Activated CD4-positive, alpha-beta T cell treated with anti-CD3 and anti-CD28 coated beads for 36 hours (primary cell): ENCODE data around the gene REM2. TPM values are rescaled to one million over a fixed set of nuclear protein-coding genes. Genes with fewer than 3 reads are reported as not detected.
A peak's percentile ranks its signal among the peaks of the same experiment; 100 is the strongest.

Experiments
- ATAC-seq: fragments of 200-7000 bp; cut with Tn5 transposase; one replicate; pipeline ENCODE4 v1.10.0; 2021; ENCODE audit warnings: mild to moderate bottlenecking, moderate library complexity
- CTCF ChIA-PET: fragments of 350-600 bp; sonication (Branson Sonifier 250); formaldehyde crosslinking; loops from one replicate; lab custom pipeline; 2021; ENCODE audit warnings: antibody characterized with exemption; lab: Charles Lee
- POLR2A ChIA-PET: fragments of 350-600 bp; sonication (Branson Sonifier 250); formaldehyde crosslinking; loops from one replicate; lab custom pipeline; 2021; ENCODE audit warnings: antibody characterized with exemption, inconsistent platforms; lab: Charles Lee
- DNase-seq: peaks from one replicate; pipeline ENCODE4 v3.0.0-alpha.2; 2020
- H3K27ac Mint-ChIP-seq: one replicate; pipeline ENCODE4 v1.8.0; 2021; ENCODE audit warnings: mixed read lengths
- H3K27me3 Mint-ChIP-seq: one replicate; pipeline ENCODE4 v1.8.0; 2021; ENCODE audit warnings: mixed read lengths
- H3K36me3 Mint-ChIP-seq: one replicate; pipeline ENCODE4 v1.8.0; 2021; ENCODE audit warnings: low read depth, mixed read lengths
- H3K4me1 Mint-ChIP-seq: one replicate; pipeline ENCODE4 v1.8.0; 2021; ENCODE audit warnings: mixed read lengths
- H3K4me3 Mint-ChIP-seq: one replicate; pipeline ENCODE4 v1.8.0; 2021; ENCODE audit warnings: mild to moderate bottlenecking, moderate library complexity, mixed read lengths
- H3K9me3 Mint-ChIP-seq: one replicate; pipeline ENCODE4 v1.8.0; 2021; ENCODE audit warnings: low read depth, mixed read lengths
- intact Hi-C, 2 experiments: fragments of 100-400 bp; cut with DNase I in 1 of 2; cut with micrococcal nuclease in 1 of 2; formaldehyde crosslinking; loops; one replicate each; pipeline versions ENCODE4 v1.14.2 to v1.15.1; 2022 to 2024; cut with DNase I, micrococcal nuclease
- total RNA-seq, 2 experiments: library from RNA; stranded (reverse); gene quantifications; one replicate each; pipeline ENCODE4 v1.2.3, GENCODE V29; 2021

REM2 gene
- total RNA-seq, 2 experiments from 2014 or later, result 0.33 to 0.48 TPM

DNA sequence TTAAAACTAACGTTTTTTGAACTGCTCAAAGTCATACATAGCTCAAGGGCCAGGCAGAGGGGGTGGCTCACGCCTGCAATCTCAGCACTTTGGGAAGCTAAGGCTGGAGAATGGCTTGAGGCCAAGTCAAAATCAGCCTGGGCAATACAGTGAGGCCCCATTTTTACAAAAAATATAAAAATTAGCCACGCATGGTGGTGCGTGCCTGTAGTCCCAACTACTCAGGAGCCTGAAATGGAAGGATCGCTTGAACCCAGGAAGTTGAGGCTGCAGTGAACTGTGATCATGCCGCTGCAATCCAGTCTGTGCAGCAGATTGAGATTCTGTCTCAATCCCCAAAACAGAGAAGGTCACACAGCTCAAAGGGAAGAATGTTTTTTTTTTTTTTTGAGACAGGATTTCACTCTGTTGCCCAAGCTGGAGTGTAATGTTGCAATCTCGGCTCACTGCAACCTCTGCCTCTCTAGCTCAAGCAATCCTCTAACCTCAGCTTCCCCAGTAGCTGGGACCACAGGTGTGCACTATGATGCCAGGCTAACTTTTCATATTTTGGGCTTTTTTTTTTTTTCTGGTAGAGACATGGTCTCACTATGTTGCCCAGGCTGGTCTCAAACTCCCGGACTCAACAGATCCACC, 33.0 kb downstream of the REM2 start:
- H3K27me3 Mint-ChIP-seq, result no peaks in the 10 kb centered on the region
- intact Hi-C loops, result loop anchor here in 1 of 2 experiments (5.0 kb wide), 1 partner anchor 41 kb away; the partner anchor contains the start of gene HAUS4
- POLR2A ChIA-PET, result interaction anchor here (0.6 to 1.1 kb wide), 8 partner anchors 17 to 1537 kb away, joined by 3 to 5 read pairs (median 4); no protein-coding TSS in a partner anchor

DNA sequence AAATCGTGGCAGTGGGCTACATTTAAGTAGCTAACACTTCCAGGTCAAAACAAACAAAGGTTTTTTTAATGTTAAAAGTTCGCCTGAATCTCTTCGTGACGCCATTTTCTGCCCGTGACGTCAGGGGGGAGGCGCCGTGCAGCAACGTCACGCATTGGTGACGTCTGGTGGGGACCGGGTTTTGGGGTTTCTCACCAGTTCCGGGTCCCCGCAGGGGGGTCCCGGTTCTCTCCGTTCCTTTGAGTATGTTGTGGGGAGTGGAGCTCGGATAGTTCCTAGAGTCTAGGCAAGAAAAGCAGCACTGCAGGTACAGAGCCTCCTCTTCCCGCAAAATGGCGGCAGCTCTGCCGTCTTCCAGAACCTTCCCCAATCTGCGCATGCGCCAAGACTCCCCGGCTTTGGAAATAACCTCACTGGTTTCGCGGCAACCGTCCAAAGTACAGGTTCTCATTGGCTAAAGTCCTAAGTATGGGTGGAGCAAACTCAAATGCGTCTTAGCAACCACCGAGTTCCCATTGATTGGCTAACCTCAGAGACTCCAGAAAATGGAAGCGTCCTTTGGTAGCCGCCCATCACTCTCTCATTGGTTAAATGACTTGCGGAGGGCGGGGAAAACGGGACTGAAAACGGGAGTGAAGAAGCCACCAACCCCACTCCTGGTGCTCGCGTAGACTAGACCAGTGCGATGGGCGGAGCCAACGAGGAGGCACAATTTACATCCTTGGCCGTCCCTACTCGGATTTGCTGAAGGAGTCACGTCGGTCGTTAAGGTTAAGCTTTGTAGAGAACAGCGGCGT, 36.0 kb downstream of the REM2 start, which contains the start of gene RBM23:
RBM23 (minus strand) TSS at position 346 of the 797 bp plus-strand sequence.
- Mint-ChIP-seq H3K27me3 (no peaks in the 10 kb centered on the region), H3K4me1 (peaks cover 40% of the 10 kb centered on the region), H3K36me3 (peaks cover 64% of the 10 kb centered on the region), H3K27ac (peak within 1 kb of the TSS; percentile 99), H3K4me3 (peak within 1 kb of the TSS; percentile 92), H3K9me3 (no peaks in the 10 kb centered on the region)
- ChIA-PET POLR2A (interaction anchor here (0.6 to 3.1 kb wide), 9 partner anchors 11 to 412 kb away, joined by 3 to 29 read pairs (median 3); partner anchors contain the start of genes HAUS4 and PRMT5), CTCF (interaction anchor here (0.5 to 5.5 kb wide), 18 partner anchors 8 to 1000 kb away, joined by 3 to 46 read pairs (median 3); partner anchors contain the start of genes ACIN1, AJUBA, C14orf119 and LRP10)
- intact Hi-C loops, result loop anchor here (1.0 to 5.0 kb wide), 17 partner anchors 10 to 1442 kb away; partner anchors contain the start of genes HAUS4 (in 2 of the 2), LRP10 (in 2 of the 2), MRPL52 (in 2 of the 2) and PRMT5 (in 2 of the 2)
- peak; percentile 97 for ATAC-seq
- DNase-seq, result peak; percentile 100

More for the DNA sequence above, 33.0 kb downstream of the REM2 start:
- peaks cover 61% of the 10 kb centered on the region for H3K36me3 Mint-ChIP-seq
- no peak overlapping the region for H3K27ac Mint-ChIP-seq
- peaks cover 55% of the 10 kb centered on the region for H3K4me1 Mint-ChIP-seq
- DNase-seq (no peak), ATAC-seq (no peak)
- H3K4me3 Mint-ChIP-seq, result no peak overlapping the region
- CTCF ChIA-PET, result interaction anchor here (0.6 to 5.5 kb wide), 14 partner anchors 12 to 346 kb away, joined by 3 to 46 read pairs (median 4); partner anchors contain the start of genes LRP10 and PRMT5
- H3K9me3 Mint-ChIP-seq, result no peaks in the 10 kb centered on the region

DNA sequence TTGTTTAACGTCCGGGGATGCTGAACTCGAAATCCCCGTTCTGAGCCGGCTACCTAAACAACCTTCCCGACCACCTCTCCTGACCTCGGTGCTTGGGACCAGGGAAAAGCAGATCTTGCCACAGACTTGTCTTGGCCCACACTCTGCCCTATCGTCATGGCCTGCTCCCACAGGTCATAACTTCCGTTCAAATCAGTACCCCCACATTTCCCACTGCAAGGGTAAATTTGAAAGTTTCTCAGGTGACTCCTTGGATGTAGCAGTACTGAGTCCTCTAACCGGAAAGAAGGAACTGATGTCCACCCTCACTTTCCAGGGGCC, 36.5 kb downstream of the REM2 start:
- H3K27ac Mint-ChIP-seq, result peak overlapping the region; percentile 99
- peak overlapping the region; percentile 92 for H3K4me3 Mint-ChIP-seq
- intact Hi-C loops, result loop anchor here (1.0 to 5.0 kb wide), 17 partner anchors 10 to 1443 kb away; partner anchors contain the start of genes HAUS4 (in 2 of the 2), MRPL52 (in 2 of the 2), PRMT5 (in 2 of the 2) and DAD1 (in 1 of the 2)
- CTCF ChIA-PET, result interaction anchor here (0.8 to 5.5 kb wide), 10 partner anchors 11 to 1002 kb away, joined by 3 to 46 read pairs (median 3); partner anchors contain the start of genes ACIN1, C14orf119, HAUS4 and PRMT5
- no peaks in the 10 kb centered on the region for H3K27me3 Mint-ChIP-seq
- H3K4me1 Mint-ChIP-seq, result peaks cover 37% of the 10 kb centered on the region
- no peak for DNase-seq
- POLR2A ChIA-PET, result interaction anchor here (0.9 to 3.1 kb wide), 6 partner anchors 10 to 412 kb away, joined by 3 to 29 read pairs (median 4); partner anchors contain the start of genes HAUS4 and PRMT5
- peaks cover 66% of the 10 kb centered on the region for H3K36me3 Mint-ChIP-seq
- H3K9me3 Mint-ChIP-seq, result no peaks in the 10 kb centered on the region
- ATAC-seq, result no peak

DNA sequence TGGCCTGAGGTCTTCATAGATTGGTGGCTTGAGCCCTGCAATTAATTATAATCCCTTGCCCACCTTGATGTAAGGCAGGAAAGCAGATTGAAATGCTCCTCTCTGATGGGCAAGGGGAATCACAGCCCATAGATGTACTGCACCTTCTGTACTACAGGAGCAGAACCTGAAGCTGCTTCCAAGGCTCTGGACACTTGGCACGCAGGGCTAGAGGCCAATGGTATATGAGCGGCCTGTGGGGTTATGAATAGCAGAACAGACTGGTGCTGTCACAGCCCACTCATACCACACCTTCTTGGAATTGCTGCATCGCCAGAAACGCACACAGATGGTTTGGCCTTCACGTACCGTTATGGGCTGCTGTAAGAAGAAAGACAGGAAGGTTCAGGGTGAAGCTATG, 37.7 kb downstream of the REM2 start:
- ATAC-seq, result no peak
- Mint-ChIP-seq H3K36me3 (peaks cover 68% of the 10 kb centered on the region), H3K27me3 (no peaks in the 10 kb centered on the region), H3K4me3 (no peak overlapping the region), H3K27ac (no peak overlapping the region), H3K9me3 (no peaks in the 10 kb centered on the region), H3K4me1 (peaks cover 34% of the 10 kb centered on the region)
- POLR2A ChIA-PET, result interaction anchor here (0.5 to 3.1 kb wide), 2 partner anchors 9 to 48 kb away, joined by 7 to 29 read pairs; partner anchors contain the start of gene PRMT5
- intact Hi-C loops, result no loop called here
- DNase-seq, result no peak
- CTCF ChIA-PET, result interaction anchor here (0.7 to 5.5 kb wide), 5 partner anchors 9 to 58 kb away, joined by 3 to 46 read pairs (median 3); partner anchors contain the start of genes HAUS4, LRP10 and PRMT5

DNA sequence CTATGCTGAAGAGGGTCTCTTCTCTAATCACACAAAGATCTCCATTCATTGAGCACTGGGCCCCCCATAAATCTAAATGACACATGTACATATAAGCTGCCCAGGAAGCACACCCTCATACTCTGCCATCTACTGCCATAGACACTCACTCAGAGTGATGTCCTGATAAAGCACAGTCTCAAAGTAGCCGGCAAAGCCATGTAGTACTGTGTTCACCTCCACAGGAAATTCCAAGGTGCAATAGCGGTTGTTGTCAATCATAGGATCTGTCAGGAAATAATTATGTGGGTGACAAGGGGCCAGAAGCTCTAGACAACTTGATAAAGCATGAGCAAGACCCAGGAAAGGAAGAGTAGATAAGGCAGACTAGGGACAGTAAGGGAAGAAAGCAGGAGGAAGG, 39.3 kb downstream of the REM2 start:
- no peak overlapping the region for H3K27ac Mint-ChIP-seq
- peaks cover 32% of the 10 kb centered on the region for H3K4me1 Mint-ChIP-seq
- H3K36me3 Mint-ChIP-seq, result peaks cover 73% of the 10 kb centered on the region
- POLR2A ChIA-PET, result no interaction called here
- CTCF ChIA-PET, result interaction anchor here (1.3 kb wide), 1 partner anchor 16 kb away, joined by 4 read pairs; no protein-coding TSS in a partner anchor
- no peak overlapping the region for H3K4me3 Mint-ChIP-seq
- no peaks in the 10 kb centered on the region for H3K27me3 Mint-ChIP-seq
- no peak for DNase-seq
- intact Hi-C loops, result no loop called here
- ATAC-seq, result no peak
- no peaks in the 10 kb centered on the region for H3K9me3 Mint-ChIP-seq

DNA sequence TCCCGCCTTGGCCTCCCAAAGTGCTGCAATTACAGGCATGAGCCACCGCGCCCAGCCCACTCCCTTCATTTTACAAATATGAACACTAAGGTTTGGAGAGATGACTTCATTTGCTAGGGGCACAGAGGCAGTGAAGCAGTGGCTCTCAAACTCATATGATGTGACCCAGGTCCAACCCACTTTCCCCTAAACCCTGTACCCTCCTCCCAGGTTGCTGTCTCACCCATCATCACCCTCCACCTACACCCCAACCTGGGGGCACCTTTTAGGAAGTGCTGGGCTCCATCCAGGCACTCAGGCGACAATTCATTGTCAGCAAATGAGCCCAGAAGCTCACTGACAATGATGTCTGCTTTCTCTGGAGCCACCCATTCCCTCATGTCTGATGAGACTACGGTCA, 40.7 kb downstream of the REM2 start:
- Mint-ChIP-seq H3K27me3 (no peaks in the 10 kb centered on the region), H3K9me3 (no peaks in the 10 kb centered on the region), H3K27ac (no peak overlapping the region), H3K4me1 (peaks cover 36% of the 10 kb centered on the region), H3K4me3 (no peak overlapping the region), H3K36me3 (peaks cover 72% of the 10 kb centered on the region)
- ATAC-seq, result no peak
- intact Hi-C loops, result no loop called here
- ChIA-PET CTCF (interaction anchor here (1.2 to 1.3 kb wide), 2 partner anchors 14 to 52 kb away, joined by 3 to 4 read pairs; no protein-coding TSS in a partner anchor), POLR2A (no interaction called here)
- no peak for DNase-seq

DNA sequence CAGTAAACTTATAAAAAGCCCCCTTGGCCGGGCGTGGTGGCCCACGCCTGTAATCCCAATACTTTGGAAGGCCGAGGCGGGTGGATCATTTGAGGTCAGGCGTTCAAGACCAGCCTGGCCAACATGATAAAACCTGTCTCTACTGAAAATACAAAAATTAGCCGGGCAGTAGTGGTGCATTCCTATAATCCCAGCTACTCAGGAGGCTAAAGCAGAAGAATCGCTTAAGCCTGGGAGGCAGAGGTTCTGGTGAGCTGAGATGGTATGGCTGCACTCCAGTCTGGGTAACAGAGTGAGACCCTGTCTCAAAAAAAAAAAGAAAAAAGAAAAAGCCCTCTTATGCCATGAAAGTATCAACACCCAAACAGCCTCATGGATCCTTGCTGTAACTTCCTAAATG, 42.5 kb downstream of the REM2 start:
- DNase-seq (no peak), ATAC-seq (no peak)
- H3K27me3 Mint-ChIP-seq, result no peaks in the 10 kb centered on the region
- H3K27ac Mint-ChIP-seq, result no peak overlapping the region
- ChIA-PET CTCF (interaction anchor here (0.6 kb wide), 1 partner anchor 67 kb away, joined by 3 read pairs; no protein-coding TSS in a partner anchor), POLR2A (no interaction called here)
- H3K4me1 Mint-ChIP-seq, result peaks cover 27% of the 10 kb centered on the region
- intact Hi-C loops, result loop anchor here in 1 of 2 experiments (5.0 kb wide), 2 partner anchors 338 to 377 kb away; partner anchors contain the start of genes DAD1 and PPP1R3E
- peaks cover 60% of the 10 kb centered on the region for H3K36me3 Mint-ChIP-seq
- H3K4me3 Mint-ChIP-seq, result no peak overlapping the region
- no peaks in the 10 kb centered on the region for H3K9me3 Mint-ChIP-seq

DNA sequence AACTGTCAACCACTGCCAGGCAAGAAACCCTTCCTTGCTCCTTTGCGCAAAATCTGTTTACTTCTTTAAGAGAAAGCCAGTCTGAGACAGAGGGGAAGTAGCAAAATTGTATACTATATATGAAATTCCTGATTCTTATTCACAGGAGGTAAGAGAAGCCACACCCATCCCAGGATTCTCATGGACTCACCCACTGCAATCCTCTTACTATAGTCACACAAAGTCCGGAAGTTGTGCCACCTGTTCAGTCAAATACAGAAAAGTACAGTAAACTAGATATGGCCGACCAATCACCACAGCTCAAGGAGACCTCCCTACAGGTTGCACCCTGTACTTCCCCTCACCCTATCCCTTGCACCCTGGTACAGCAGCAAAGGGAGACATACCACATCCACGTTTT, 43.3 kb downstream of the REM2 start:
- H3K27ac Mint-ChIP-seq, result no peak overlapping the region
- peaks cover 52% of the 10 kb centered on the region for H3K36me3 Mint-ChIP-seq
- intact Hi-C loops, result loop anchor here in 1 of 2 experiments (5.0 kb wide), 2 partner anchors 339 to 376 kb away; partner anchors contain the start of genes DAD1 and PPP1R3E
- no peak for DNase-seq
- no peak overlapping the region for H3K4me3 Mint-ChIP-seq
- ChIA-PET CTCF (interaction anchor here (0.6 to 2.1 kb wide), 2 partner anchors 56 to 66 kb away, joined by 3 to 11 read pairs; partner anchors contain the start of gene AJUBA), POLR2A (no interaction called here)
- peaks cover 26% of the 10 kb centered on the region for H3K4me1 Mint-ChIP-seq
- no peaks in the 10 kb centered on the region for H3K27me3 Mint-ChIP-seq
- no peaks in the 10 kb centered on the region for H3K9me3 Mint-ChIP-seq
- ATAC-seq, result no peak

DNA sequence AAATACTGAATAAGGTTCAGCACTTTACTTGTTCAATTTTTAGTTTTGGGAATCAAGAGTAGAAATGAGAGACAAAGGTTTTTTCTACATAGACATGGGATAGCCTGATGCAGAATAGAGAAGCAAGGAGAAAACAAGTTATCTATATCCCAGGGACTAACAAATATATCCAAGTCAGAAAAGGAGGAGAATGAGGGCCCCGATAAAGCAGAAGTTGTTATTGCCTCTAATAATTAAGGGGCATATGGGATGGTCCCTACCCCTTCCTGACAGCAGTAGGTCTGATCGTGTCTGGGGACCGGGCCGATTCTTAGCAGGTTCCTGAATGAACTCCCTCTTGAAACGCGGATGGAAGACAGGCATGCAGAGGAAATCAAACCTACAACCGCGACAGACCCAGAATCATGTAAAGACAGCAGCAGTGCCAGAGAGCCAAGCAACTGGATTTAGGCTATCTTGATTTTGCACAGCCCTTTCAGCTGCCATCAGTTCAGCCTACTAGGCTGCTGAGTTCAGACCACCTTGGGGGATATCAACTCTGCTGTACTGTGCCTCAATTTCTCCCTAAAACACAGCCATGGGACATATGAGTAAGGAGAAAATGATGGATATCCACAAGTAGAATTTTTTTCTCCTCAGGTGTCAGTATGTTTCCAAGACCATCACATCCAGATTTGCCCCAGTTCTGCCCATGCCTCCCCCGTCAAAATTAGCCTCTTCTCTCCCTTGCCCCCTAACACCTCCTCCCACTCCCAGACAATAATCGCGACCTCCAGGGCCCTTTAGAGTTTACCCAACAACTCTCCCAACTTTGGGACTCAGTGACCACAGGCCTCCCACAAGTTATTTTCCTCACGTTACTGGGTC, 45.4 kb downstream of the REM2 start:
- CTCF ChIA-PET, result interaction anchor here (0.9 to 3.6 kb wide), 27 partner anchors 10 to 392 kb away, joined by 3 to 46 read pairs (median 7); partner anchors contain the start of genes ACIN1, AJUBA, C14orf119 and CDH24

More for the DNA sequence above, 45.4 kb downstream of the REM2 start:
- POLR2A ChIA-PET, result interaction anchor here (0.6 to 2.1 kb wide), 12 partner anchors 10 to 421 kb away, joined by 3 to 29 read pairs (median 4); partner anchors contain the start of genes ACIN1, C14orf119, HAUS4 and OXA1L
- intact Hi-C loops, result loop anchor here (1.0 to 5.0 kb wide), 14 partner anchors 9 to 1659 kb away; partner anchors contain the start of genes DAD1 (in 2 of the 2), LRP10 (in 2 of the 2), RBM23 (in 2 of the 2) and ACIN1 (in 1 of the 2)
- no peak overlapping the region for H3K27ac Mint-ChIP-seq
- peaks cover 37% of the 10 kb centered on the region for H3K4me1 Mint-ChIP-seq
- no peak overlapping the region for H3K4me3 Mint-ChIP-seq
- H3K27me3 Mint-ChIP-seq, result no peaks in the 10 kb centered on the region
- H3K36me3 Mint-ChIP-seq, result peaks cover 50% of the 10 kb centered on the region
- ATAC-seq (no peak), DNase-seq (peak; percentile 13)
- no peaks in the 10 kb centered on the region for H3K9me3 Mint-ChIP-seq
